CD4-positive, alpha-beta T cell treated with Interleukin-4 for 1 hour (primary cell): ENCODE data around the gene KCNG2.
A peak's percentile ranks its signal among the peaks of the same experiment; 100 is the strongest.

Source experiments
- DNase-seq, 2 donors: peaks; one replicate each; pipeline ENCODE4 v3.0.0-alpha.2; 2020 to 2022

The KCNG2 gene

DNA sequence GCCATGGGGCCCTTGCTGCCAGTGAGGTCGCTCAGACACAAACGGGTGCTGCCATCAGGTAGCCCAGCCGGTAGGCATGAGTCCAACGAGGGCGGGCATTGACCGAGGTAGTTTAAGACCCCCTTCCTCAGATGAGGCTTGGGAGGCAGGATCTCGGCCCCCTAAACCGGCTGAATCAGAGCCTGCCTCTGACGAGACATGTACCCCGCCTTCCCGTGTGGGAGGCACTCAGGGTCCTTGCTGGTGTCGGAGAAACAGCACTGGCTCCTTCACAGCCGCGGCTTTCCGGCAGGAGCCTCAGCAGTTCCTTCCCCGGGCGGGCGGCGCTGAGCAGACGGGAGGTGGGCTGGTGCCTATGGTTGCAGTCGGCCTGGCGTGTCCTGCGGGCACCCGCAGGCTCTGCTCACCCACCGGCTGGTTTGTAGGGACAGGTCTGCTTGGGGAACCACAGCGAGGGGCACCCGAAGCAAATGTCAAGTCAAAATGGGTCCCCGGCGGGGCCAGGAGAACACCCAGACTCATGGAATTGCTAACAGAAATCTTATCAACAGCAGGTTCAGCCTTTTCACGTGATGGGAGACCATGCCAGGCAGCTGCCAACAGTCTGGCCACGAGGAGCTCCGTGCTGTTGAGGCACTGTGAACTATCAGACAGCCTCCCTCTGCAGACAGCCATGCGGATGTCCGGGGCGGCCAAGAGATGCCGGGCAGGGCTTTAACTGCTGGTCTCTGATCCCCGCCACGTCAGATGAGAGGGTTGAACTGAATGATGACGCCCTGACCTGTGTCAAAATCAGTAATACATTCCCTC lies 2.8 kb downstream of the KCNG2 start:
- no peak for DNase-seq

DNA sequence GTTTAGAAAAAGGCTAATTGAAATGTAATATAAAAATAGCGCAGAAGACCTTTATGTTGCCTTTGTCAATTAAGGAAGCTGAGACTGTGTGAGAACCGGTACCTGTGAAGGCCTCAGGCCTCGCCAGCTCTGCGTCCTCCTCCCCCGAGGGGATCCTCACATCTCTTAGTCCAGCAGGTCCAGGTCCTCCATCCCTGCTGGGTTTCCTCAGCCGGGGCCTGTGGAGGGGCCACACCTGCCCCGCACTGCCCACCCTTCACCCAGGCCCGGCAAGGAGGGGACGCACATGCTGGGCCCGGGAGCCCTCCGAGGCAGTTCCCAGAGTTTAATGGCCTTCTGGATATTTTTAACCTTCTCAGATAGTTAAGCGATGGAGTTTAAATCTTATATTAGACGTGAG lies 3.5 kb downstream of the KCNG2 start:
- no peak for DNase-seq

DNA sequence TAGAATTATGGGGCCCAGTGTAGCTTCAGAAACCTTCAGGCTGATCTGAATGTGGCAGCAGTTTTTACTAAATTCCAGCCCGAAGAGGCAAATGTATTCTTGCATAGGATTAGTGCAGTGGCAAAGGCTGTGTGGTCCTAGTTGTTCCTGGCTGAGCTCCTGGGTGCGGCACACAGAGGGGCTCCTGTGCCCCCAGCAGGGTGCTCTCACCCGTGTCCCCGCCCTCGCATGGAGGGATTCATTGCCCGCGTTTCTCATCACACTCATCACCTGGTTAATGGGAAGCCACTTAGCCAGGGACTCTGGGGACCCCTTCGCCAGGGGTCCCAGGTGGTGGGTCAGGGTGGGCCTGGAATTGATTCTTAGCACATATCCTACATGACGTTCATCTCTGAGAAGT lies 3.9 kb downstream of the KCNG2 start:
- no peak for DNase-seq

DNA sequence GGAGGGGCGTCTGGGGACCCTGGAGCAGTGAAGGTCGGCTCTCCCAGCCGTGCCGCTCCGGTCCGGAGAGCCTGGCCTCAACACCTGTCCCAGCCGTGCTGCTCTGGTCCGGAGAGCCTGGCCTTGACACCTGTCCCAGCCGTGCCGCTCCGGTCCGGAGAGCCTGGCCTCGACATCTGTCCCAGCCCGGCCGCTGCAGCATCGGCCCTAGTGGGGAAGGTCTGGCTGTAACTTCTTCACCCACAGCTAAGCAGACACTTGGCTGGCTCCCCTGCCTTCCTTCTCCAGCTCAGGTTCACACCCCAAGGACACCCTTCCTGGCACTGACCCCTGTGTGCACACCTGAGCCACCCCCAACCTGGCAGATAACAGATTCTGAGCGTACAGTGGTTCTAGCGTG lies 4.6 kb downstream of the KCNG2 start:
- DNase-seq, result no peak

DNA sequence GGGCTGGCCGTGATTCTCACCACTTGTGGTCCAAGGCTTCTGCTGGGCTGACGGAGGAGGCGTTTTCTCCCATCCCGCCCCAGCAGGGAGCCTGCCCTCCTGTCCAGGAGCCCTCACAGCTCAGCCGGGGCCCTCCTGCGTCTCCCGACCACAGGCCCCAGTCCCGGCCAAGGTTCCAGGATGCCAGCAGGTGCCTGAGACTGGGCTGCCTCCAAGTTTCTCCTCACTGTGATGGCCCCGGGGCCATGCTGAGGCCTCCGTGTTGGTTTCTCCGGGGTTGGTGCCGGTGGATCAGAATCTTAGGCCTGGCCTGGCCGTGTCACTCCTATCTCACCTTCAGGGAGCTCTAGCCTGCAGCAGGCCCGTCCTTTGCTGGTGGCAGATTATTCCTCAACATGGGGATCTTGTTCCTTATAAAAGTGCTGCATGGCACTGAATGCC lies 5.9 kb downstream of the KCNG2 start:
- no peak for DNase-seq

DNA sequence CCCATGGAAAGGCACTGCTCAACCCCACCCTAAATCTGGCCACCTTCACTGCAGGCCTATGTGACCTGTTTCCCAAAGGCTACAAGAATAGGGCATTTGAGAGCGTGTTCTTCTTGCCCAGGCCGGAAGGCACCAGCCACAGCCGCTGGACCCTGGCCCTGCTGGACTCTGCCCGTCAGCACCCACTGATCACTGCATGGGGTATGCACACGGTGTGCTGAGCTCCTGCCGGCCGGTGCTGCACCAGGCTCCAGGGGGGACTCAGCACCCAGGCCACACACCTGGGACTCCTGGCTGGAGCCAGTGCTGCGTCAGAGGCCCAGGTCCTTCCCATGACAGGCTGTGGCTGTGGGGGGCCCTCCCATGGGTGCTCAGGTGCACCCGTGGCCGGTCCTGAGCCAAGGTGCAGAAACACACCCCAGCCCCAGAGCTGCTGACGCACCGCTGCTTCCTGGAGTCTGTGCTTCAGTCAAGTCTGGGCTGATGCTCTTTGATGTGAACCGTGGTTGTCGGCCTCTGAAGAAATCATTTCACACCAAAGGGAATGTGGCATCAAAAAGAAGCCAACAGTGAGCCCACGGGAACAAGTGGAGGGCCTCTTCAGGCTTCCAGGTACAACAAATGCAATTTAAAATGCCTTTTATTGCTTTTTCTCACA lies 6.5 kb downstream of the KCNG2 start:
- no peak for DNase-seq

DNA sequence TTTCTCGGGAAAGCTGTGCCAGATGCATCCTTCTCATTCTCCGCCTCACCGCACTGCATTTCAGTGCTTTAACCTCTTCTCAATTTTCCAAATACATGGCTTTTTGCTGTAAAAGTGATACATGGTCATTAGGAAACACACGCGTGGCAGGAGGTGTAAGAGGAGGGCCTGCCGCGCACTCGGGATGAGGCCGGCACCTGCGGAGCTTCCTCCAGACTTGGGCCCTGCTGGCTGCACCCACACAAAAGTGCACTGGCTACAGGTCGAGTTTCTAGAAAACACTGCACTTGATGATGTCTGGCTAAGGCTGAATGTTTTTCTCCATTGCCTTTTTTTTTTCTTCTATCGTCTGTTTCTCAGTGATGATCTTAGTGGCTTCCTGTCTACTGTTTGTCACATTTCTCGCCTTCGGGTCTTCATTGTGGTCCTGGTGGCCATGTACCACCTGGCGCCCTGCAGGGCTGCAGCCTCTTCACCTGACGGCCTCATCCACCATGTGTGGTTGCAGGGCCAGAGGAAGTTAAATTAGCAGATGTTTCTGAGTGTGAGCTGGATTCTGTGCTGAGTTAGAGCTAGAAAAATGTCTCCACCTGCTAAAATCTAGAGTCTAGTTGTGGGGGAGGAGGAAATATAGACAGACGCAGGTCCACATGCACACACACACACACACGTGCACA lies 7.6 kb downstream of the KCNG2 start:
- DNase-seq, result no peak

DNA sequence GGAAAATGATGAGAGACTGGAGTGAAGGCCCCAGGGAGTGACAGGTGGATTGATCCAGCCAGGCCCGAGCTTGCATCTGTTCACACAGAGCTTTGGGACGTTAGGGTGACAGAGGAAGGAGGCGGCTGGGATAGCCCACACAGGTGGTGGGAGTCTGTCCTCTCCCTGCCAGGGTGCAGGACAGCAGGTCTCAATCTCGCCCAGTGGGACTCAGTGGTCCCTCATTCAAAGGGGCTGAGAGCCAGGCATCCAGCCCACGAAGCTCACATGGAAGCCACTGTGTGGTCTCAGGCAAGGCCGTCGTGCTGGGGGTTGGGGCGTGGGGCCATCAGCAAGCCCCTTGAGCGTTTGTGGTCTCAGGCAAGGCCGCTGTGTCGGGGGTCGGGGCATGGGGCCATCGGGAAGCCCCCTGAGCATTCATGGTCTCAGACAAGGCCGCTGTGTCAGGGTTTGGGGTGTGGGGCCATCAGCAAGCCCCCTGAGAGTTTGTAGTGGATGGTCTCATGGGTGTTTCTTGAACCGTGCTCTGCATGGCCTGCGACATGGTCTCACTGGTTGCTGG lies 8.3 kb downstream of the KCNG2 start:
- no peak for DNase-seq

DNA sequence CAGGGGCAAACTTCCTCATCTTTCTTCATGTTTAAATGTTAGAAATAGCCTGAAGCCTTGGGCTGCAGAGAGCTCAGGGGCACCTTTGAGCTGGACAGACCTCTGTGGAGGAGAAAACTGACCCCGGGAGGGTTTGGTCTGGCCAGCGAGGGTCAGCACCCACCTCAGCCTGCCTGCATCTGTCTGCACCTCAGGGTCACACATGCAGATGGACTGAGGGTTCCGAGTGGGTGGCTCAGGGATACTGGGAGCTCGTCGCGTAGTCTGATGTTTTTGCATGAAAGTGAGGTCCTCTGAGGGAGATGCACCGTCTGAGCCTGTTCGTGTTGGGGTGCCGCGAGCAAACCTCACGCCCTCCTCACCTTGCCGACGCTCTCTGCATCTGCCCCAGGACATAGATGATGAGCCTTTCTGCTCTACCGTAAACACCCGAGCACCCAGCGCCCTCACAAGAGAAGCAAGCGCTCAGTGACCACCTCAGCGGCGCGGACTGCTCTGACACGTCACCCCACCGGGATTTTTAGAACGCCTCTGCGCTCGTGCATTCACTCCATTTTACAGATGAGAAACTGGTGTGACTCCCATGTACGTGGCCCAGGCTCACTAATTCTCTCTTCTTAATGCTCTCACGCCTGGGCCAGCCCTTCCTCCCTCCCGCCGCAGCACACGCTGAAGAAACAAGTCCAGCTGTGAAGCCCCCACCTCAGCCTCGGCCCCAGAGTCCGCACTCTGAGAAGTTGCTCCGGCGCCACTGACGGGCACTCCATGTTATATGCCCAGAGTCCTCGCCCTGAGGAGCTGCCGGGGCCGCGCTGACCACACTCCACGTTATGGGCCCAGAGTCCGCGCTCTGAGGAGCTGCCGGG lies 9.5 kb downstream of the KCNG2 start:
- no peak for DNase-seq

DNA sequence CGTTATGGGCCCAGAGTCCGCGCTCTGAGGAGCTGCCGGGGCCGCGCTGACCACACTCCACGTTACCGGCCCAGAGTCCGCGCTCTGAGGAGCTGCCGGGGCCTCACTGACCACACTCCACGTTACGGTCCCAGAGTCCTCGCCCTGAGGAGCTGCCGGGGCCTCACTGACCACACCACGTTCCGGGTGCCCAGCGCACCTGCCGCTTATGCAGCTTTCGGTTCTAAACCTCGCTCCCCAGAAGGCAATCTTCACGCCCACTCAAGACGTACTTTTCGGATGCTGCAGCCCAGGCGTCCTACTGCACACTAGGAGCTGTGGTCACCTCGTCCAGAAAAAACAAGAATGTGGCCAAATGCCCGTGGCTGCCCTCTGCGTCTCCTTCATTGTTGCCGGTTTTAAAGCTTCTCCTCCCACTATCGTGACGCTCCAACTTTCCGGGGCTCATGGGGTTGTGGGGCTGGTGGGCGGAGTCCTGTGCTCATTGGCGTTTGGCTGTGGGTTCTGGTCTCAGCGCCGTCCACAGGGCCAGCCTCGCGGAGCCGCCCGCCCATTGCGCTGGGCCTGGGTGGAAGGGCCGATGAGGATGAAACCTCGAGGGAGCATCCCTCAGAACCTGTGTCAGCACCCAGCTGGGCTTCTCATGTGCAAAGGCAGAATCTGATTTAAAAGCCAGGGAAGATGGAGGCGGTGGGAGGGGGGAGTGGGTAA lies 11.9 kb downstream of the KCNG2 start:
- no peak for DNase-seq

DNA sequence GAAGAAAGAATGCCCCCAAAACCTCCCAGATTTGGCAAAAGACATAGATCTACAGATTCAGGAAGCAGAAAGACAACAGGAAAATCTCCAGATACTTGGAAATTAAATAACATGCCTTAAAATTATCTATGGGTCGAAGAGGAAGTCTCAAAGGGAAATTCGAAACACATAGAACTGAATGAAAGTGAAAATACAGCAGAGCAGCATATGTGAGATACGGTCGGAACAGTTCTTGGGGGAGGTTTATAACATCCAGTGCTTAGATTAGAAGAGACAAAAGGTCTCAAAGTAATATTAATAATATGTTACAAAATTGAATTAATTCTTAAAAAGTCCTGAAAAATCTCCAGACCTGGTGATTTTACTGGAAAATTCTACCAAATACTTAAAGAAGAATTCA lies 14.3 kb downstream of the KCNG2 start:
- DNase-seq, result no peak

DNA sequence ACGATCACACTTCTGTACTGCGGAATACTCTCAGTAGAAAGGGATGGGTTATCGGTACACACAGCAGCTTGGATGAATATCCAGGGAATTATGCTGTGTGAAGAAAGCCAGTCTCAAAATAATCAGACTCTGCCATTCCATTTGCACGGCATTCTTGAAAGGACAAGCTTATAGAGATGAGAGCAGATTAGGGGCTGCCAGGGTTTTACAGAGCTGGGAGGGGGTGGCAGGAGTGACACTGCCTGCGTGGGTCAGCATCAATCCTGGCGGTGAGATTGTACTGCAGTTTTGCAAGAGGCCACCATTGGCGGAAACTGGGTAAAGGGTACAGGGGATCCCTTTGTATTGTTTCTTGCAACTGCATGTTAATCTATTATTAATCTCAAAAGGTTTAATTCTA lies 16.6 kb downstream of the KCNG2 start:
- no peak for DNase-seq

DNA sequence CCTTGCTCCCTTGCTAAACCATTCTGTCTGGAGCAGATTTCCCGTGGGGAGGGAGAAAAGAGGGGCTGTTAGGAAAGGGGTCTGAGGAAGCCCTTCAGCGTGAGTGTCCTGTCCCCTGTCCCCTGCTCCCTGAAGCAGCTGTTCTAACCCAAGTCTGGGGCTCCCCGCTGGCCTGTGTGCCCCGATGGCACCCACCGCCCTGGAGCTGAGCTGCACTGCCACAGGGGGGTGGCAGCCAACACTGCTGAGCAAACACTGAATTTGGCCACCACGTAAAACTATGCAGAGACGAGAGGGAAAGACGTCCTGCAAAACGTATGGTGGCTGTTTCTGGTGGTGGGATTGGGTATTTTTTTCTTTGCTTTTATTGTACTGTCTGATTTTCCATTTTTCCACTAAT lies 17.9 kb downstream of the KCNG2 start:
- DNase-seq, result no peak

DNA sequence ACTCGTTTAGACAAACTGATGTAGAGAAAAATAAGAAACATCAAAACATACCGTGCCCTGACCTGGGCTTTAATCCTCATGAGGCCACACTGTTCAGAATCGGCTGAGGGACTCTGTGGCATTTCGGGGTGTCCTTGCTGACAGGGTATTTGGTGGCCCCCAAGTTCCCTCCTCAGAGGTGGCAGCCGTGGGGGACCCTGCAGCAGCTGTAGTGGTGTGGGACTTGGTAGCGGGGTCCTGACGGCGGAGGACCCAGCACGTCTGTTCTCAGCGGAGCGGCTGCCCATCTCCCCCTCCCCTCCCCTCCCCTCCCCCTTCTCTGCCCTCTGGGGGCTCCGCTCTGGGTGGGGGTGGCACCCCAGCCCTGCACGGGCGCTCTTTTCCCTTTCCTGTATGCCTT lies 18.4 kb downstream of the KCNG2 start:
- DNase-seq, result no peak

DNA sequence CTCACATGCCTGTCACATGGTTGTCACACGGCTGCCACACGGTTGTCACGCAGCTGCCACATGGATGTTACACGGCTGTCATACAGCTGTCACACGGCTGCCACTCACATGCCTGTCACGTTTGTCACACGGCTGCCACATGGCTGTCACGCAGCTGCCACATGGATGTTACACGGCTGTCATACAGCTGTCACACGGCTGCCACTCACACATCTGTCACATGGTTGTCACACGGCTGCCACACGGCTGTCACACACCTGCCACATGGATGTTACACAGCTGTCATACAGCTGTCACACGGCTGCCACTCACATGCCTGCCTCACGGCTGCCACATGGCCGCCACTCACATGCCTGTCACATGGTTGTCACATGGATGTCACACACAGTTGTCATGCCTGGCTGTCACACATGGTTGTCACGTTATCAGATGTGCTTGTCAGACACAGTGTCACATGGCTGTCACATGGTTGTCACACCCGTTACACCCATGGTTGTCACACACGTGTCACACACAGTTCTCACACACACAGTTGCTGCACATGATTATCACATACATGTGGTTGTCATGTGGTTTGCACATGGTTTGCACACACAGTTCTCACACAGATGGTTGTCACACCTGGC lies 19.4 kb downstream of the KCNG2 start:
- DNase-seq, result no peak

DNA sequence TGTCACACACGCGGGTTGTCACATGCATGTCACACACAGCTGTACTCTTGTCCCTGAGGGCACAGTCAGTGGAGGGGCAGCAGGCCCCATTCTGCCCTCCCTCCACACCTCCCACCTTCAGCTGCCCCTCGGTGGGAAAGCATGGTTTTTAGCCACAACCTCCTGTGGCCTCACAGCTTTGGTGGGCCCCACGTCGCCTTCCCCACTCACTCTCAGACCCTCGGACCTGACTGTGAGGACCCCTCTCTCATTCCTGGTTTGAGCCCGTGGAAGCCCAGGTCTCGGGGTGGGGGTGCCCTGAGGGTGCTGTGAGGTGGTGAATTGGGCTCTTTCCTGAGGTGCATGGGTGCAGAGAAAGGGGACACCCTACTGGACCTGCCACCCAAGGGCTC lies 19.9 kb downstream of the KCNG2 start:
- no peak for DNase-seq

DNA sequence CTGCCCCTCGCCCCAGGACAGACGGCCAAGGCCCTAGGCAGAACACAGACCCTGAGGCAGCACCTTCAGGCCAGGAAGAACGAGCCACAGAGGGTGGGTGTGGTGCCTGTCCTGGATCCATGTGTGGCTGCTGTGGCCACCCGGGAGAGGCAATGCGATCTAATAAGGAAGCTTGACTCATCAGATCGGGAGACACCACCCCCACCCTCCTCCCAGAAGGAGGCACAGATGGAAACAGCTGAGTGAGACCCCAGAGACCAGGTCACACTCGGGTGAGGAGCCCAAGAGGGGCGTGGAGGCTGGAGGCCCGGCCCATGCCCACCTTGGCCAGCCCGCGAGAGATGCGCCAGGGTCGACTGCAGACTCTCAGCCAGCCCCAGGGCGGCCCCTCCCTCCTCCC lies 20.3 kb downstream of the KCNG2 start:
- no peak for DNase-seq

DNA sequence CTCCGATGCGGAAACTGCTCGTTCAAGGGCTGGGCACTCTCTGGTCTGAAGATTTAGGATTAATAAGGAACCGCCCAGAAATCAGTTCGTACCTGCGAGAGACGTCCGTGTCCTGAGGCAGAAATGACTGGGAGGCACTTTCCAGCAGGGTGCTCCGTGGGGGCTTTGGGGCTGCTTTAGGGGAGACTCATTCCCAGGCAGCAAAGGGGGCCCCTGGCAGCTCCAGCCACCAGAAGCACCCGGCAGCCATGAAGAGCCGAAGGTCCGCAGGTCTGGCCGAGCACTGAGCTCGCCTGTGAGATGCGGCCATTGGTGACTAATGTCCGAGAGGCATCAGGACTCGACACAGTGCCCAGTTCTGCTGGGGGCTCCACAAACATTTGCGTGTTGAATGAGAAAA lies 20.9 kb downstream of the KCNG2 start:
- DNase-seq, result no peak

DNA sequence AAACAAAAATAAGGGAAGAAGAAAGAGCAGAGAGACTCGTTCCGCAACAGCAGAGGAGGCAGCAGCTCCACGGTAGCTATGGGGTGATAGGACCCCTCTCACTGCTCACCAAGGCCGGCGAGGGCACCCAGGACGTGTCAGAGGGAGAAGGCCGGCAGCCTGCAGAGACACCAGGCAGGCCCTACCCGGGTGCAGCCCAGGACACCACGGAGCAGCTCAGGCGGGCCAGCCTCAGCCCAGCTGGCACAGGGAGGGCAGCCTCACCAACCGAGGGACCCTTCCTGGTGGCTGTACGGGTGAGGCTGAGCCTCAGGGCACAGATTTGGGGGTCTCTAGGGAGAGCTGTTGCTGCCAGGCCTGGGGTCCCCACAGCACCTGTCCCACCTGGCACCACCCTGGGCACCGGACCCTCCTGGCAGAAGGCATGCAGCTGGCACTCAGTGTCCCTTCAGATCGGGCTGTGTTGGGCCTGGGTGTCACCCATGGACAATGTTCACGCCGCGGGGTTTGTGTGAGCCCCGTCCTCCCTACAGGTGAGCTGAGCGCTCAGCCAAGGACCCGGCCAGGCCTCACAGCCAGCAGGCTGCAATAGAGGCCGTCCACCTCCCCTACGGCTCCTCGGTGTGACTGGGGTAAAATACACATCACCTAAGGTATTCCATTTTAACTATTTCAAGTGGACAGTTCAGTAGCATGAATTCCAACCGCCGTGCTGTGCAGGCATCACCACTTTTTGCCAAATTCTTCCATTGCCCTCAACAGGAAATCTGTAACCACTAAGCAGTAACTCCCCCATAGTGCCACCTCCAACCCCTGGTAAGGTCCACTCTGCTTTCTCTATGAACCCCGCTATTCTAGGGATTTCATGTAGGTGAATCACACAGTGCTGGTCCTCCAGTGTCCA lies 21.6 kb downstream of the KCNG2 start:
- no peak for DNase-seq

DNA sequence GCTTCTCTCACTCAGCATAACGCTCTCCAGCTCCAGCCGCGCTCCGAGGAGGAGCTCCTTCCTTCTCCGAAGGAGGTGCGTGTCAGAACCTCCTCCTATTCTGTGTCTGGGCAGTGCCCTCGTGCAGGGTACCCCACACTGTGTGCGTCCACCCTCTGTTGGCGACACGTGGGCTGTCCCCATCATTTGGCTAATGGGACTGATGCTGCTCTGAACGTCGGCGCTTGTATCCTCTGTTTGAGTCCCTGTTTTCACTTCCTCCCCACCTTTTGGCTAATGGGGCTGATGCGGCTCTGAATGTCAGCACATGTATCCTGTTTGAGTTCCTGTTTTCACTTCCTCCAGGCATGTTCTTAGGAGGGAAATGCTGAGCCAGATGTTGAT lies 22.2 kb downstream of the KCNG2 start:
- DNase-seq, result peak; percentile 14 to 70

DNA sequence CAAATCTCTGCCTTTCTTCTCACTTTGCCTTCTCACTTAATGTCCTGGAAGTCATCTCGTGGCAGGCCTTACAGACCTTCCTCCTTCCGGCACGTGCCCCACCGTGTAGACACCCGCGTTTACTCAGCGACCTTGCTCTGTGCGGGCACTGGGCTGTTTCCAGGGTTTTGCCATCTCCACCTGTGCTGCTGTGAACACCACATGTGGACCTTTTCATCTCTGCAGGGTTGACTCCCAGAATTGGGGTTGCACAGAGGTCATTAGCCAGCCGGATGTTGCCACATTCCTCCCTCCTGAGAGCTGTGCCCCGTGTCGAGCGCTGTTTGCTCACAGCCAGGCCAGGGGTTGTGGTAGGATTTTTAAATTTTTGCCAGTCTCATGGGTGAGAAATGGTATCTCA lies 25.4 kb downstream of the KCNG2 start:
- DNase-seq, result no peak
